GM21390 (cell line): Measurements from ENCODE around the gene ECT2L.

ENCODE experiments used
- ATAC-seq: cut with Tn5 transposase; IDR thresholded peaks from one replicate; pipeline ENCODE4 v1.9.1; 2021; ENCODE audit not compliant: unreplicated experiment

Gene ECT2L

GRCh38 chr6:138795809-138796603 is at the start of gene ECT2L:
Gene ECT2L (plus strand): TSS chr6:138796087. CDS start chr6:138813275, 17,188 bp downstream.
- no peak for ATAC-seq

DNA sequence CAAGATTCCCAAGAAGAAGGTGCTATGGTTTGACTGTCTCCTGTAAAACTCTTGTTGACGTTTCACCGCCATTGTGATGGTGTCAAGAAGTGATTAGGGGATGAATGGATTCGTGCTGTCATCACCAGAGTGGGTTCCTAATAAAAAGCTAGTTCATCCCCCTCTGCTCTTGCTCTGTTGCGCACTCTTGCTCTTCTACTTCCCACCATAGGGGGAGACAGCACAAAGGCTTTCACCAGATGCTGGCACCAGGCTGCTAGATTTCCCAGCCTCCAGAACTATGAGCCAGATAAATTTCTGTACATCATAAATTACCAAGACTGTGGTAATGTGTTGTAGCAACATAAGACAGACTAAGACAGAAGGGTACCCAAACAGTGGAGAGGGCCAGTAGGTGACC is 43.9 kb upstream of the ECT2L start:
- no peak for ATAC-seq

GRCh38 chr6:138757136-138757535 is 38.8 kb upstream of the ECT2L start:
- ATAC-seq: no peak

DNA sequence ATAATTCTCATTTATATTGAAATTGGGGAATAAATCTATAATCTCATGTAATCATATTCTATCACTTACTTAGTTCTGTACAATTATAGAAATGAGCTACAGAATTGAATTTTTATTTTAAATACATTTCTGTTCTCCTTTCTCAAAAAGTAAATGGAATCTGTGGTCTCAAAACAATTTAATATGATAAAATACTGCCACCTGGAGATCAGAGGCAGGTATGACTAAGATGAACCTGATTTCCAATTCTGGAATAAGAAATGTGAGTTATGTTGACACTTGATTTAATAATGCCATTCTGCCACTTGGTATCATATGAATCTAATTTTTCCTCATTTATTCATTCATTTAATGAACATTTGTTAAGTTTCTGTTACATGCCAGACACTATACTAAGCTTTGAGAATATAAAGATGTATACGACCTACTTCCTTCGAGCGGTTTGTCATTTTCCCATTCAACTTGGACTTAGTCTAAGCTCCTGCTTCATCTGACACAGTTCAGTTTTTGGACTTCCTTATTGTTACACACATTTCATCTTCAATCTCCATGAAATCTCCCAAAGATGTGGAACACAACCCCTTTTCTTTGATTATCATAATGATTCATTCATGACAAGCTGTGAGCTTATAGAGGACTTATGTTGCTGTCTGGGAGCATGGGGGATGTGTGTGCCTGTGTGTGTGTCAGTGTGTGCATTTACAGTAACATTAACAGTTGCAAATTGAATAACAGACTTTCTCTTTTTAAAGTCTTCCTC is 29.8 kb upstream of the ECT2L start:
- ATAC-seq: no peak

- ATAC-seq: no peak
Observed at GRCh38 chr6:138769102-138769676, 26.7 kb upstream of the ECT2L start.

GRCh38 chr6:138772596-138773176 is 23.2 kb upstream of the ECT2L start:
- peak; percentile 10 for ATAC-seq

DNA sequence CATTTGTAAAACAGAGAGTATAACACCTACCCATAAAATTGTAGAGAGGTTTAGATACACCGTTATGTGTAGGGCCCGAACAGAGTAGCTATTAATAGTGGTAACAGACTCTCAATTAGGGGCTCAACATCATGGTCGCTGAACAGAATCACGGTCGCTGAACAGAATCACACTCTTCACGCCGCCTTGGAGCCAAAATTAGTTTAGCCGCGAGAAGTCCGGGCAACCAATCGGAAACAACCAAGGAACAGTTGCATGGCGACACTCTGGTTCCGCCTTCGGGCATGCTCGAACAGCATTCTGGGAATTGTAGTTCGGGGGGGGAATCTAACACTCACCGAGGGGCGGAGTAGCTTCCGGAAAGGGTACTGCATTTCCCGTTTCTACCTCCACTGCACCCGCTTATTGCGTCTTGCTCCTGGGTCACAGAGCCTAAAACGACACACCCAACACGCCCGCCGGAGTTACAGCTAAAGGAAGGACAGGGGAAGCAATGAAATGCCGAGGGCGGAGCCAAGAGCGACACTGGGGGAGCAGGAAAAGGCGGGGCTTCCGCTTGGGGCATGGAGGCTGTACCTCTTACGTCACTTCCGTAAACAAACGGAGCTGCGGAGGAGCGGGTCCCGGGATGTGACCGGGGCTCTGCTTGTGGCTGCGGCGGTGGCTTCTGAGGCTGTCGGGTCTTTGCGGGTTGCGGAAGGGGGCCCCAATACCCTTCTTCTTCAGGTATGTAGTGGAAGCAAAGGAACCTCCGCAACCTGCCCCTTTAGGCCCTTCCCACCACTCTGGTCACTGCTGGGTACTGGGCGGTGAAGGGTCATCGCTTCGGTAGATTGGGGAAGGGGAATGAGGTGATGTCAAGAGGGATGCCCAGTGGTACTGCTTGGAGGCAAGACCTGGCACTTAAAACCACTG is 22.5 kb upstream of the ECT2L start, which contains the start of gene CCDC28A:
TSS of gene CCDC28A (plus strand) at position 593 of the 915 bp plus-strand sequence. CDS start 2,352 bp downstream, outside the sequence.
- peak; percentile 90 for ATAC-seq

DNA sequence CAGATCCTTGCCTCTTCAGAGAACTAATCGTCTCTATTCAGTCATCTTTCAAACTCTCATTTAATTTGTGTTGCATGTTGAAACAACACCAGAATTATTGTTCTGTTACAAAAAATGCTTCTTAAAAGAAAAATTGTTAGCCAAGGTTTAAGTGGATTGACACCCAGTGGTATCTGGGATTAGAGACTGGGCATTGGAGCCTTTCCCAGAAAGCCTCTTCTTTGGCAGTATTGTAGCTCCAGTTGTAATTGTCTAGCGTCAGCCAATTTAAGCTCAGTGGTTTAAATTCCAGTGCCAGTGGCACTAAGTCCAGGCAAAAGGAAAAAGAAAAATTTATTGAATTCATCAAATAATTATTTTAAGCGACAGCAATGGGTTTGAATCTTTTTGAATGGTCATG is 21.5 kb upstream of the ECT2L start:
- no peak for ATAC-seq

DNA sequence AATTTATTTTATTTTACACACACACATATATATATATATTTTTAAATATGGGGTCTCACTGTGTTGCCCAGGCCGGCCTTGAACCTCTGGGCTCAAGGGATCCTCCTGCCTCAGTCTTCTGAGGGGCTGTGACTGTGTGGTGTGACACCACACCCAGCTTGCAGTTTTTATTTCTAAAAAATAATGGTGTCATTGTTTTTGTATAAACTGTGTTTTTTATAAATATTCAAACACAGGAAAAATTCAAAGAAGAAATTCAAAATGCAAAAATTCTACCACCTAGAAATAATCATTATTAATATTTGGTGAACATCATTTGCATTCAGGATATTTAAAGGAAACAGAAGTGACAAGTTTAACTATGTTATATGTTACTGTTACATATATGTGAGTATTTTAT is 19.2 kb upstream of the ECT2L start:
- ATAC-seq: no peak

DNA sequence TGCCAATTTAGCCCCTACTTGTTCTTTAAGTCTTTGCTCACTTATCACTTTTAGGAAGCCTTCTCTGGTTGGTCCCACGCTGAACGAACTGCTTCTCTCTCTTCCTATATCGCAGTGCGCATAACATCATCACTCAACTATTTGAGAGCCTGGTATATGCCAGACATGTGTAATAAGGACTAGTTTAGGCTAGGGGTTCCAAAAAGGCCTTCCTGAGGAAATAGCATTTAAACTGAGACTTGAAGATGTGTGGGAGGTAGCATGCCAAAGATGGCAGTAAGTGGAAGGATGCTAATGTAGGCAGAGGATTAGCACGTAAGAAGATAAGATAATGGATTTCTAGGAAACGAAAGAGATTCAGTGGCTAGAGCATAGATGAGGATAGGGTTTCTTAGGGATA is 17.6 kb upstream of the ECT2L start:
- ATAC-seq: no peak

DNA sequence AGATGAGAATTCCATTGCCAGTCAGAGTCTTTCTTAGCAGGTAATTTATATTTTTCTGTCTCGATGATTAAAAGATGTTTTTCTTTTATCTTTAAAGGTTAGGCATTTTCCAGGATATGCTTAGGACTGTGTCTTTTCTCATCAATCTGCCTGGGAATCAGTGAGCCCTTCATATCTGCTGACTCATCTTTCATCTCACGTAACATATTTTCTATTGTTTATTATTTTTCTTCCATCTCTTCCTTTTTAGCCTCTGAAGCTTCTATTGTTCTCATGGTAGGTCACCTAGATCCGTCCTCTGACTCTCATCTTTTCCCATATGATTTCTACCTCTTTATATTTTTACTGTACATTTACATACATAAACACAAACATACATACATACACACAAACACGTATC is 13.6 kb upstream of the ECT2L start:
- no peak for ATAC-seq

GRCh38 chr6:138785079-138785478 is 10.8 kb upstream of the ECT2L start:
- ATAC-seq: no peak

DNA sequence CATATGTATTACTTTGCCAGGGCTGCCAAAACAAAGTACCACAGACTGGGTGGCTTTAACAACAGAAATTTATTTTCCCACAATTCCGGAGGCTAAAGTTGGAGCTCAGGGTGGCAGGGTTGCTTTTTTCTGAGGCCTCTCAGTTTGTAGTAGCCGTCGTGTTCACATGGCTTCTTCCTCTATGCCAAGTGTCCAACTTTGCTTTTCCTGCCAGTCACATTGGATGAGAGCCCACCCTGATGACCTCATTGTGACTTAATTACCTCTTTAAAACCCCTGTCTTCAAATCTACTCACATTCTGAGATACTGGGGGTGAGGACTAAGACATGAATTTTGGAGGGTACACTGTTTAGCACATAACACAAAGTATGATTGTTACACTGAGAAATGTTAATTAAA is 9.9 kb upstream of the ECT2L start:
- ATAC-seq: no peak

- ATAC-seq: no peak
Observed at GRCh38 chr6:138787138-138787537, 8.7 kb upstream of the ECT2L start.

DNA sequence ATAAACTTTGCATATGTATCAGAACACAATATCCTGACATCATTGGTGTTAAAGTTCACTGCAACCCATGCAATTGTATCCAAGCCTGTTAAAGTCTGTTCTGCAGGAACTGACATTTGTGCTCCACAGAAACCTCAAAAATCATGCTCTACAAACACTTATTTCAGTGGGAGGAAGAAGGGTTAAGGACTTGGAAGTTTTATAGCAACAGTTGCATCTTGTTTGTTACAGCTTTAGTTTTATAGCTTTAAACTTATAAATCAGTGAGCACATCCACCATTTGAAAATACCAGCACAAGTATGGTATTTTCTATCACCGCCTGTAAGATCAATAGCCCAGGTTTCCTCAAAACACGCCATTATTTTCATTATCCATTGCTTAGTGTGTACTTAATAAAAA is 884 bp downstream of the ECT2L start:
- no peak for ATAC-seq

GRCh38 chr6:138797806-138798446 is 2.0 kb downstream of the ECT2L start:
- no peak for ATAC-seq

DNA sequence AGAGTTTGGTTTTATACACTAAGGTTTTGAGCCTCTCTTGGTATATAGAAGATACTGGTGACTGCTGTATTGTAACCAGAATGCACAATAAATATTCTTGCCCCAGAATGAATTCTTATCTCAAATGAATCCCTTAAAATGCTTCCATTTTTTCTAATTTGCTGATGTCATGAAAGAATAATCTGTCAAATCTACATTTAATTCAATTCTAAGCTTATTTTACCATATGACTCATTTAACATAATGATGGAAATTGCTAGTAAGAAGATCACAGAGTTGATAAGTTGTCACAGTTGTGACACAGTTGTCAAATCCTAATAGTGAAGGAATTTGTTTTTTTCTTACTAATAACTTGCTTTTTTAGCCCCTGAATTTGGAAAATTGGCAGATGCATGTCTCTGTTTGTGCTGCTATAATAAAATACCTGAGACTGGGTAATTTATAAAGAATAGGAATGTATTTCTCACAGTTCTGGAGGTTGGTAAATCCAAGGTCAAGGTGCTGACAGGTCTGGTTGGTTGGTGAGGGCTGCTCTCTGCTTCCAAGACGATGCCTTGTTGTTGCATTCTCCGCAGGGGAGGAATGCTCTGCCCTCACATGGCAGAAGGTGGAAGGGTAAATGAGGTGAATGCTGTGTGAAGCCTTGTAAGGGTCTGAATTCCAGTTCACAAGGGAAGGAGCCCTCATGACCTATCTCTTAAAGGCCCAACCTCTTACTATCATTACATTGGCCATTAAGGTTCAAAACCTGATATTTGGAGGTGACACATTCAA is 4.7 kb downstream of the ECT2L start:
- no peak for ATAC-seq

DNA sequence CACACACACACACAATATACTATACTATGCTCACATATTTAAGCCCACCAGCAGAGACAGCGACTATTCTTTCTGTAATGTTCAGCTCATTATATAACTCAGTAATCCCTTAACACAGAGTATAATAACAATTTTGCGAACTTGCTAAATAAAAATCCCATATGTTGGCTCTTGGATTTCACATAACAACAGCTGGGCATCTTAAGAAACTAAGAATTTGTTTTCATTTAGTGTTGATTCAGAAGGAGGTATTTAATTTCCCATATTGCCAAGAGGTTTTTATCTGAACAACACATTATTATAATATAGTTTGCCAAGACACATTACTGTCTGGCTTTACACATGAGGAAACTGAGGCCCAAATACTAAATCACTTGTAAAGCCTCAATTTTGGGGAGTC is 7.4 kb downstream of the ECT2L start:
- no peak for ATAC-seq

GRCh38 chr6:138803861-138804260 is 8.0 kb downstream of the ECT2L start:
- ATAC-seq: no peak
